Panc1 (cell line): ENCODE data around the gene GNAO1. TPM values are rescaled to one million over a fixed set of nuclear protein-coding genes. Genes with fewer than 3 reads are reported as not detected.

Experiments
- ATAC-seq: fragments of 200-7000 bp; cut with Tn5 transposase; 2 replicates; pipeline ENCODE4 v1.9.1; 2020; ENCODE audit warnings: mild to moderate bottlenecking, moderate library complexity
- BruUV-seq: library from RNA; stranded (reverse); fragments of 400-500 nt; replicated peaks from 2 replicates; lab custom pipeline; 2021; lab: Mats Ljungman, UMichigan
- CTCF ChIA-PET: fragments of 300-600 bp; sonication (Branson Sonifier 250); formaldehyde crosslinking; loops from one replicate; lab custom pipeline; 2022; ENCODE audit warnings: antibody characterized with exemption; lab: Charles Lee
- POLR2A ChIA-PET: fragments of 300-600 bp; sonication (Branson Sonifier 250); formaldehyde crosslinking; loops from one replicate; lab custom pipeline; 2022; ENCODE audit warnings: antibody characterized with exemption; lab: Charles Lee
- DNase-seq: peaks from one replicate; pipeline ENCODE4 v3.0.0-alpha.2; 2010; ENCODE audit warnings: low read depth, low spot score
- H3K27ac ChIP-seq: 2 replicates; pipeline ENCODE4 v1.5.1; 2011; ENCODE audit warnings: mild to moderate bottlenecking, low read length, inconsistent platforms
- H3K27me3 ChIP-seq: fragments of 200-500 bp; sonication (Bioruptor generic); 2 replicates; pipeline ENCODE4 v1.6.0; 2014; ENCODE audit warnings: low read length, inconsistent platforms; ENCODE audit not compliant: control insufficient read depth, insufficient read depth
- H3K36me3 ChIP-seq: fragments of 200-500 bp; sonication (Bioruptor generic); 2 replicates; pipeline ENCODE4 v1.5.1; 2014; ENCODE audit warnings: inconsistent platforms, mild to moderate bottlenecking, low read length, moderate library complexity; ENCODE audit not compliant: control insufficient read depth, insufficient read depth
- H3K4me1 ChIP-seq: 2 replicates; pipeline ENCODE4 v1.5.1; 2011; ENCODE audit warnings: inconsistent platforms, mild to moderate bottlenecking, low read length, moderate library complexity; ENCODE audit not compliant: control insufficient read depth, insufficient read depth
- H3K4me3 ChIP-seq, 2 experiments: 2 replicates each; pipeline ENCODE4 v1.5.1; 2011 to 2012; ENCODE audit warnings: low read depth in 2 of 2, low read length in 2 of 2, mild to moderate bottlenecking in 2 of 2, inconsistent platforms in 1 of 2, moderate library complexity in 1 of 2
- H3K9me3 ChIP-seq: fragments of 200-500 bp; sonication (Bioruptor generic); 2 replicates; pipeline ENCODE4 v1.5.1; 2014; ENCODE audit warnings: low read depth, mild to moderate bottlenecking, inconsistent platforms, low read length, moderate library complexity; ENCODE audit not compliant: control insufficient read depth, insufficient read depth
- POLR2AphosphoS5 ChIP-seq: IDR thresholded peaks from 2 replicates; pipeline ENCODE4 v1.6.1; 2012; ENCODE audit warnings: mild to moderate bottlenecking, low read depth, low read length, moderate library complexity
- SIN3A ChIP-seq: IDR thresholded peaks from 2 replicates; pipeline ENCODE4 v1.6.1; 2012; ENCODE audit warnings: low read depth, mild to moderate bottlenecking, low read length, moderate library complexity, borderline replicate concordance; ENCODE audit not compliant: insufficient read depth
- TCF7L2 ChIP-seq: IDR thresholded peaks from 2 replicates; pipeline ENCODE4 v1.6.1; 2011; ENCODE audit warnings: mild to moderate bottlenecking, low read depth, low read length, inconsistent platforms
- in situ Hi-C: cut with HindIII; loops from 2 replicates; pipeline ENCODE4 v1.10.0; 2016; ENCODE audit warnings: low sequenced_read_pairs, low pct_unique_long_range_greater_than_20kb
- intact Hi-C: fragments of 100-400 bp; cut with micrococcal nuclease; formaldehyde crosslinking; loops from one replicate; pipeline ENCODE4 v1.10.0; 2022; ENCODE audit not compliant: unreplicated experiment
- total RNA-seq: library from RNA; stranded (reverse); gene quantifications from one replicate; pipeline ENCODE4 v1.2.1, GENCODE V29; 2021; ENCODE audit not compliant: unreplicated experiment
- TF ChIP-seq, protein P1 (sequence below): fragments of 450-650 bp; IDR thresholded peaks from 2 replicates; pipeline ENCODE4 v1.5.1; 2017; ENCODE audit warnings: mild to moderate bottlenecking
- TF ChIP-seq, protein P2 (sequence below), 2 experiments: IDR thresholded peaks; 2 replicates each; pipeline ENCODE4 v1.6.1; 2011 to 2012; ENCODE audit warnings: low read depth in 2 of 2, control low read depth in 1 of 2, low read length in 1 of 2, mild to moderate bottlenecking in 1 of 2, moderate library complexity in 1 of 2; ENCODE audit not compliant: insufficient read depth in 1 of 2

GNAO1 gene
- total RNA-seq, 1 experiment from 2014 or later = 33.4 TPM

DNA sequence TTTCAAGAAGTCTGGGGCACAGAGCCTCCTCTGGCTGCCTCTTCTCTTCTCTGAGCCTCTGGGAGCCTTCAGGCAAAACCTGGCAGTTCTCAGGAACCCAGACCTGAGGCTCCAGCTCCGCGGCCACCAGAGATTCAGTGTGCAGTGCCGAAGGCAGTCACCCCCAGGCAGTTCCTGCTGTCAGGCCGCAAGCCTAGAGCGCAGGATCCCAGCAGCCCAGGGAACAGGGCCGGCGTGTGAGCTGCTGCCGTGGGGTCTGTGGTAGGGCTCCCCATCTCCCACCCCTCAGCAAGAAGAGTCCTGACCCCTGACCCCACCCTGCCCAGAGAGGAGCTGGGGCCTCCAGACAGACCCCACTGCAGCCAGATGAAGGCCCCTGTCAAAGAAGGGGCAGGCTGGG, 155.9 kb downstream of the GNAO1 start:
- CTCF ChIA-PET = no interaction called here

DNA sequence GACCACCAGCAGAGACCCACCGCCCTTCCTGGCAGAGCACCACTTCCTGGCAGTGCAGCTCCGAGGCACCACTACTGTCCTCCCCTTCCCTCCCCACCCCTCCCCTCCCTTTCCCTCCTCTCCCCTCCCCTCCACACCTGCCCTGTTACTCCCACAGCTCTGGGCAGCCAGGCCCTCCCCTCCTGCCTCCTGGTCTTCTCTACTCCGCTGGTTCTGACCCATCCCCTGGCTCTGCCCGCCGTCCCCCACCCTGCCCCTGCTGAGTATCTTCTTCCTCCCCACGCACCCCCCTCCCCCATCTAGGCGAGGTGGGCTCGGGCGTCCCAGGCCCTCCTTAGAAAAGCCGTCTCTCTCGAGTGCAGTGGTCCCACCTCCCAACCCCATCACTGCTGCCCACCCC, 156.4 kb downstream of the GNAO1 start:
- no TSS peak for BruUV-seq
- H3K27me3 ChIP-seq = no peaks in the 10 kb centered on the region
- H3K27ac ChIP-seq = no peak overlapping the region
- H3K9me3 ChIP-seq = no peaks in the 10 kb centered on the region
- TF ChIP-seq POLR2AphosphoS5 (no peak), TCF7L2 (no peak), SIN3A (no peak)
- TF ChIP-seq, protein P1, sequence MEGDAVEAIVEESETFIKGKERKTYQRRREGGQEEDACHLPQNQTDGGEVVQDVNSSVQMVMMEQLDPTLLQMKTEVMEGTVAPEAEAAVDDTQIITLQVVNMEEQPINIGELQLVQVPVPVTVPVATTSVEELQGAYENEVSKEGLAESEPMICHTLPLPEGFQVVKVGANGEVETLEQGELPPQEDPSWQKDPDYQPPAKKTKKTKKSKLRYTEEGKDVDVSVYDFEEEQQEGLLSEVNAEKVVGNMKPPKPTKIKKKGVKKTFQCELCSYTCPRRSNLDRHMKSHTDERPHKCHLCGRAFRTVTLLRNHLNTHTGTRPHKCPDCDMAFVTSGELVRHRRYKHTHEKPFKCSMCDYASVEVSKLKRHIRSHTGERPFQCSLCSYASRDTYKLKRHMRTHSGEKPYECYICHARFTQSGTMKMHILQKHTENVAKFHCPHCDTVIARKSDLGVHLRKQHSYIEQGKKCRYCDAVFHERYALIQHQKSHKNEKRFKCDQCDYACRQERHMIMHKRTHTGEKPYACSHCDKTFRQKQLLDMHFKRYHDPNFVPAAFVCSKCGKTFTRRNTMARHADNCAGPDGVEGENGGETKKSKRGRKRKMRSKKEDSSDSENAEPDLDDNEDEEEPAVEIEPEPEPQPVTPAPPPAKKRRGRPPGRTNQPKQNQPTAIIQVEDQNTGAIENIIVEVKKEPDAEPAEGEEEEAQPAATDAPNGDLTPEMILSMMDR = no peak
- TF ChIP-seq, protein P2, sequence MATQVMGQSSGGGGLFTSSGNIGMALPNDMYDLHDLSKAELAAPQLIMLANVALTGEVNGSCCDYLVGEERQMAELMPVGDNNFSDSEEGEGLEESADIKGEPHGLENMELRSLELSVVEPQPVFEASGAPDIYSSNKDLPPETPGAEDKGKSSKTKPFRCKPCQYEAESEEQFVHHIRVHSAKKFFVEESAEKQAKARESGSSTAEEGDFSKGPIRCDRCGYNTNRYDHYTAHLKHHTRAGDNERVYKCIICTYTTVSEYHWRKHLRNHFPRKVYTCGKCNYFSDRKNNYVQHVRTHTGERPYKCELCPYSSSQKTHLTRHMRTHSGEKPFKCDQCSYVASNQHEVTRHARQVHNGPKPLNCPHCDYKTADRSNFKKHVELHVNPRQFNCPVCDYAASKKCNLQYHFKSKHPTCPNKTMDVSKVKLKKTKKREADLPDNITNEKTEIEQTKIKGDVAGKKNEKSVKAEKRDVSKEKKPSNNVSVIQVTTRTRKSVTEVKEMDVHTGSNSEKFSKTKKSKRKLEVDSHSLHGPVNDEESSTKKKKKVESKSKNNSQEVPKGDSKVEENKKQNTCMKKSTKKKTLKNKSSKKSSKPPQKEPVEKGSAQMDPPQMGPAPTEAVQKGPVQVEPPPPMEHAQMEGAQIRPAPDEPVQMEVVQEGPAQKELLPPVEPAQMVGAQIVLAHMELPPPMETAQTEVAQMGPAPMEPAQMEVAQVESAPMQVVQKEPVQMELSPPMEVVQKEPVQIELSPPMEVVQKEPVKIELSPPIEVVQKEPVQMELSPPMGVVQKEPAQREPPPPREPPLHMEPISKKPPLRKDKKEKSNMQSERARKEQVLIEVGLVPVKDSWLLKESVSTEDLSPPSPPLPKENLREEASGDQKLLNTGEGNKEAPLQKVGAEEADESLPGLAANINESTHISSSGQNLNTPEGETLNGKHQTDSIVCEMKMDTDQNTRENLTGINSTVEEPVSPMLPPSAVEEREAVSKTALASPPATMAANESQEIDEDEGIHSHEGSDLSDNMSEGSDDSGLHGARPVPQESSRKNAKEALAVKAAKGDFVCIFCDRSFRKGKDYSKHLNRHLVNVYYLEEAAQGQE (IDR thresholded peaks at IDR 0.05; ENCODE audit: insufficient read depth in 1 of 2, low read depth in 2 of 2, low read length in 1 of 2) = no peak
- no peak overlapping the region for H3K4me3 ChIP-seq
- DNase-seq = no peak
- no peaks in the 10 kb centered on the region for H3K4me1 ChIP-seq
- in situ Hi-C loops (no loop called here), intact Hi-C loops (no loop called here)
- no peaks in the 10 kb centered on the region for H3K36me3 ChIP-seq
- POLR2A ChIA-PET = no interaction called here
- CTCF ChIA-PET = no interaction called here
- no peak for ATAC-seq

More for the DNA sequence above, 155.9 kb downstream of the GNAO1 start:
- ATAC-seq (no peak), DNase-seq (no peak)
- no peaks in the 10 kb centered on the region for H3K27me3 ChIP-seq
- TF ChIP-seq POLR2AphosphoS5 = no peak
- TF ChIP-seq, protein P2 (IDR thresholded peaks at IDR 0.05; ENCODE audit: insufficient read depth in 1 of 2, low read depth in 2 of 2, low read length in 1 of 2) = no peak
- no peak for TF ChIP-seq SIN3A
- no peak for TF ChIP-seq TCF7L2
- TF ChIP-seq, protein P1 = no peak
- in situ Hi-C loops (no loop called here), intact Hi-C loops (no loop called here)
- no peaks in the 10 kb centered on the region for H3K9me3 ChIP-seq
- H3K27ac ChIP-seq = no peak overlapping the region
- no peak overlapping the region for H3K4me3 ChIP-seq
- H3K4me1 ChIP-seq = no peaks in the 10 kb centered on the region
- BruUV-seq = no TSS peak
- H3K36me3 ChIP-seq = no peaks in the 10 kb centered on the region
- POLR2A ChIA-PET = no interaction called here
